Skeletal muscle tissue (tissue), 4 donors: ENCODE data around the gene GBA2. TPM values are rescaled to one million over a fixed set of nuclear protein-coding genes. Genes with fewer than 3 reads are reported as not detected.

ENCODE experiments used
- H3K27ac ChIP-seq: one replicate; pipeline ENCODE4 v1.7.0; 2013; ENCODE audit warnings: mild to moderate bottlenecking, low read depth, low read length, inconsistent platforms
- H3K27me3 ChIP-seq, 3 donors: one replicate each; pipeline ENCODE4 v1.7.0; 2013; ENCODE audit warnings: low read length in 3 of 3; ENCODE audit not compliant: control insufficient read depth in 3 of 3, insufficient read depth in 3 of 3
- H3K36me3 ChIP-seq, 3 donors: one replicate each; pipeline ENCODE4 v1.7.0; 2013; ENCODE audit warnings: low read length in 3 of 3; ENCODE audit not compliant: control insufficient read depth in 3 of 3, insufficient read depth in 3 of 3
- H3K4me1 ChIP-seq, 3 donors: one replicate each; pipeline ENCODE4 v1.7.0; 2013; ENCODE audit warnings: low read length in 3 of 3, mild to moderate bottlenecking in 3 of 3; ENCODE audit not compliant: control insufficient read depth in 3 of 3, insufficient read depth in 3 of 3
- H3K4me3 ChIP-seq, 3 donors: one replicate each; pipeline ENCODE4 v1.7.0; 2013; ENCODE audit warnings: low read length in 3 of 3
- H3K9ac ChIP-seq, 3 donors: one replicate each; pipeline ENCODE4 v1.7.0; 2013; ENCODE audit warnings: low read length in 3 of 3, mild to moderate bottlenecking in 3 of 3, moderate library complexity in 2 of 3, low read depth in 1 of 3
- H3K9me3 ChIP-seq, 3 donors: one replicate each; pipeline ENCODE4 v1.7.0; 2013; ENCODE audit warnings: low read length in 3 of 3; ENCODE audit not compliant: control insufficient read depth in 3 of 3
- total RNA-seq: library from RNA; depleted of rRNA; stranded (reverse); fragments of >200 nt; gene quantifications from one replicate; pipeline ENCODE4 v1.2.3, GENCODE V29; 2014
- donor health status: Osteomylitis.

GBA2 gene
- 31.3 TPM for total RNA-seq

GRCh38 chr9:35748858-35749514, at the start of gene GBA2, which contains the start of gene RGP1:
TSS of gene GBA2 (minus strand) at chr9:35749228. CDS start at chr9:35748704, 524 bp downstream.
TSS of gene RGP1 (plus strand) at chr9:35749287. CDS start at chr9:35749756, 469 bp downstream.
- Histone ChIP-seq H3K4me1 (peaks cover 45 to 57% (median 52%) of the 10 kb centered on the region in 3 donors), H3K27ac (peak within 1 kb of the TSS; percentile 92), H3K4me3 (peak within 1 kb of the TSS; percentile 84 to 91 (median 87)), H3K27me3 (no peaks in the 10 kb centered on the region), H3K9ac (peak within 1 kb of the TSS; percentile 96 to 97 (median 96)), H3K9me3 (no peaks in the 10 kb centered on the region), H3K36me3 (peaks cover 46 to 53% (median 48%) of the 10 kb centered on the region in 3 donors)

- peaks cover 19 to 50% (median 32%) of the 10 kb centered on the region in 3 donors for H3K4me1 ChIP-seq
- H3K4me3 ChIP-seq: no peak overlapping the region
- no peak overlapping the region for H3K27ac ChIP-seq
- peaks cover 13 to 27% (median 20%) of the 10 kb centered on the region in 3 donors for H3K36me3 ChIP-seq
- H3K9me3 ChIP-seq: no peaks in the 10 kb centered on the region
- no peak overlapping the region for H3K9ac ChIP-seq
- H3K27me3 ChIP-seq: no peaks in the 10 kb centered on the region
Measured at GRCh38 chr9:35797311-35798109, 48.5 kb upstream of the GBA2 start.

GRCh38 chr9:35795695-35796094, 46.7 kb upstream of the GBA2 start:
- H3K27ac ChIP-seq: no peak overlapping the region
- no peaks in the 10 kb centered on the region for H3K27me3 ChIP-seq
- peaks cover 25 to 52% (median 32%) of the 10 kb centered on the region in 3 donors for H3K4me1 ChIP-seq
- peaks cover 3 to 14% (median 8%) of the 10 kb centered on the region in 3 donors for H3K36me3 ChIP-seq
- H3K4me3 ChIP-seq: no peak overlapping the region
- no peaks in the 10 kb centered on the region for H3K9me3 ChIP-seq
- no peak overlapping the region for H3K9ac ChIP-seq

GRCh38 chr9:35793461-35793860, 44.4 kb upstream of the GBA2 start:
- Histone ChIP-seq H3K27me3 (no peaks in the 10 kb centered on the region), H3K9ac (peak overlapping the region; percentile 7 to 69 (median 28)), H3K27ac (no peak overlapping the region), H3K9me3 (no peaks in the 10 kb centered on the region), H3K4me3 (peak overlapping the region in 2 of 3 donors; percentile 54 to 65), H3K36me3 (no peaks in the 10 kb centered on the region), H3K4me1 (peaks cover 31 to 51% (median 32%) of the 10 kb centered on the region in 3 donors)

- Histone ChIP-seq H3K27me3 (no peaks in the 10 kb centered on the region), H3K9me3 (no peaks in the 10 kb centered on the region), H3K4me3 (peak overlapping the region; percentile 53 to 65 (median 54)), H3K4me1 (peaks cover 31 to 51% (median 31%) of the 10 kb centered on the region in 3 donors), H3K36me3 (no peaks in the 10 kb centered on the region), H3K27ac (no peak overlapping the region), H3K9ac (peak overlapping the region; percentile 5 to 69 (median 28))
Measured at GRCh38 chr9:35792826-35793225, 43.8 kb upstream of the GBA2 start.

GRCh38 chr9:35792024-35792813, 43.2 kb upstream of the GBA2 start:
- Histone ChIP-seq H3K36me3 (no peaks in the 10 kb centered on the region), H3K27me3 (no peaks in the 10 kb centered on the region), H3K9me3 (no peaks in the 10 kb centered on the region), H3K27ac (peak overlapping the region; percentile 61), H3K4me3 (peak overlapping the region; percentile 54 to 81 (median 76)), H3K4me1 (peaks cover 31 to 49% (median 31%) of the 10 kb centered on the region in 3 donors), H3K9ac (peak overlapping the region; percentile 20 to 91 (median 85))

- peak within 1 kb of the TSS; percentile 68 to 81 (median 76) for H3K4me3 ChIP-seq
- H3K4me1 ChIP-seq: peaks cover 31 to 42% (median 31%) of the 10 kb centered on the region in 3 donors
- H3K9me3 ChIP-seq: no peaks in the 10 kb centered on the region
- H3K27ac ChIP-seq: peak within 1 kb of the TSS; percentile 61
- no peaks in the 10 kb centered on the region for H3K27me3 ChIP-seq
- peak within 1 kb of the TSS; percentile 85 to 91 (median 86) for H3K9ac ChIP-seq
- no peaks in the 10 kb centered on the region for H3K36me3 ChIP-seq
Measured at GRCh38 chr9:35791297-35791921, 42.4 kb upstream of the GBA2 start, which contains the start of gene NPR2. TSS of gene NPR2 (plus strand) at chr9:35791591. CDS start at chr9:35792409, 818 bp downstream.

GRCh38 chr9:35790385-35791296, 41.6 kb upstream of the GBA2 start:
- Histone ChIP-seq H3K4me3 (peak overlapping the region; percentile 17 to 64 (median 32)), H3K4me1 (peaks cover 31 to 39% (median 31%) of the 10 kb centered on the region in 3 donors), H3K9me3 (no peaks in the 10 kb centered on the region), H3K9ac (peak overlapping the region; percentile 28 to 71 (median 68)), H3K36me3 (no peaks in the 10 kb centered on the region), H3K27me3 (no peaks in the 10 kb centered on the region), H3K27ac (peak overlapping the region; percentile 43)
